B cell (primary cell): ENCODE data around the gene SCARB2. TPM values are rescaled to one million over a fixed set of nuclear protein-coding genes. Genes with fewer than 3 reads are reported as not detected.
A peak's percentile ranks its signal among the peaks of the same experiment; 100 is the strongest.

Experiments used
- ATAC-seq: fragments of 200-7000 bp; cut with Tn5 transposase; one replicate; pipeline ENCODE4 v1.10.0; 2021; ENCODE audit warnings: low read depth, mild to moderate bottlenecking, moderate number of reproducible peaks, moderate library complexity
- CTCF ChIA-PET: fragments of 350-600 bp; sonication (Branson Sonifier 250); formaldehyde crosslinking; loops from one replicate; lab custom pipeline; 2021; ENCODE audit warnings: antibody characterized with exemption, inconsistent platforms; lab: Charles Lee
- POLR2A ChIA-PET: fragments of 350-600 bp; sonication (Branson Sonifier 250); formaldehyde crosslinking; loops from one replicate; lab custom pipeline; 2021; ENCODE audit warnings: antibody characterized with exemption; lab: Charles Lee
- DNase-seq: peaks from one replicate; pipeline ENCODE4 v3.0.0; 2013
- H2AFZ ChIP-seq: 2 replicates; pipeline ENCODE4 v1.6.1; 2012; ENCODE audit warnings: mild to moderate bottlenecking, low read depth, low read length; ENCODE audit not compliant: insufficient read depth, poor library complexity, severe bottlenecking
- H3K27ac ChIP-seq, 2 donors: 1 replicate in 1 of 2; 2 replicates in 1 of 2; pipeline ENCODE4 v1.5.1; 2012 to 2013; ENCODE audit warnings: low read length in 2 of 2, mild to moderate bottlenecking in 2 of 2, moderate library complexity in 1 of 2
- H3K27me3 ChIP-seq, 4 experiments: fragments of 200-600 bp in 1 of 4; sonication (generic) in 1 of 4; replicated peaks in 1 of 4; 1 replicate in 2 of 4; 2 replicates in 2 of 4; pipeline versions ENCODE4 v1.6.1 to v1.7.0; 2013 to 2016; ENCODE audit warnings: low read length in 3 of 4, mild to moderate bottlenecking in 2 of 4, mixed read lengths in 1 of 4, moderate library complexity in 1 of 4; ENCODE audit not compliant: insufficient read depth in 4 of 4, control insufficient read depth in 3 of 4; ENCODE audit errors: control extremely low read depth in 1 of 4
- H3K36me3 ChIP-seq, 2 experiments: replicated peaks in 1 of 2; 1 replicate in 1 of 2; 2 replicates in 1 of 2; pipeline versions ENCODE4 v1.6.1 to v1.7.1; 2013; ENCODE audit warnings: low read length in 1 of 2; ENCODE audit not compliant: insufficient read depth in 2 of 2, control insufficient read depth in 1 of 2; ENCODE audit errors: control extremely low read depth in 1 of 2, extremely low read depth in 1 of 2
- H3K4me1 ChIP-seq, 2 donors: fragments of 200-600 bp in 1 of 2; sonication (generic) in 1 of 2; 1 replicate in 1 of 2; 2 replicates in 1 of 2; pipeline versions ENCODE4 v1.5.1 to v1.6.1; 2013 to 2017; ENCODE audit warnings: low read length in 2 of 2; ENCODE audit not compliant: control insufficient read depth in 2 of 2, insufficient read depth in 2 of 2
- H3K4me2 ChIP-seq: replicated peaks from 2 replicates; pipeline ENCODE3; 2012; ENCODE audit warnings: mild to moderate bottlenecking, low read depth, low read length; ENCODE audit not compliant: poor library complexity, severe bottlenecking
- H3K4me3 ChIP-seq, 5 experiments: fragments of 200-600 bp in 1 of 5; sonication (generic) in 1 of 5; 1 replicate in 3 of 5; 2 replicates in 2 of 5; pipeline versions ENCODE4 v1.5.1 to v1.7.0; 2011 to 2016; ENCODE audit warnings: low read length in 4 of 5, mild to moderate bottlenecking in 4 of 5, low read depth in 2 of 5, control low read depth in 1 of 5, moderate library complexity in 1 of 5; ENCODE audit not compliant: insufficient read depth in 1 of 5; ENCODE audit errors: control extremely low read depth in 1 of 5, extremely low read depth in 1 of 5
- H3K79me2 ChIP-seq: fragments of 200-600 bp; sonication (generic); one replicate; pipeline ENCODE4 v1.6.0; 2016; ENCODE audit warnings: low read length; ENCODE audit not compliant: control insufficient read depth, insufficient read depth
- H3K9ac ChIP-seq: fragments of 200-600 bp; sonication (generic); 2 replicates; pipeline ENCODE4 v1.6.1; 2017; ENCODE audit warnings: mild to moderate bottlenecking, low read length, moderate library complexity
- H3K9me3 ChIP-seq, 3 donors: one replicate each; pipeline versions ENCODE4 v1.6.1 to v1.7.1; 2013; ENCODE audit warnings: low read length in 2 of 3; ENCODE audit not compliant: control insufficient read depth in 2 of 3, insufficient read depth in 1 of 3; ENCODE audit errors: control extremely low read depth in 1 of 3
- H4K20me1 ChIP-seq: 2 replicates; pipeline ENCODE4 v1.6.0; 2012; ENCODE audit warnings: mild to moderate bottlenecking, low read length; ENCODE audit not compliant: insufficient read depth, control insufficient read depth, poor library complexity, severe bottlenecking
- H3K27ac Mint-ChIP-seq: one replicate; pipeline ENCODE4 v1.8.0; 2021; ENCODE audit warnings: mixed read lengths
- H3K27me3 Mint-ChIP-seq: one replicate; pipeline ENCODE4 v1.8.0; 2021; ENCODE audit warnings: mixed read lengths
- H3K4me1 Mint-ChIP-seq: one replicate; pipeline ENCODE4 v1.8.0; 2021; ENCODE audit warnings: mixed read lengths
- H3K4me3 Mint-ChIP-seq: one replicate; pipeline ENCODE4 v1.8.0; 2021; ENCODE audit warnings: mixed read lengths
- H3K9me3 Mint-ChIP-seq: one replicate; pipeline ENCODE4 v1.8.0; 2022; ENCODE audit warnings: mixed read lengths; ENCODE audit not compliant: insufficient read depth
- CTCF ChIP-seq: fragments of 200-600 bp; IDR thresholded peaks from one replicate; pipeline ENCODE4 v1.8.0; 2022; ENCODE audit warnings: antibody characterized with exemption, mild to moderate bottlenecking
- EZH2 ChIP-seq: IDR thresholded peaks from 2 replicates; pipeline ENCODE4 v1.6.1; 2012; ENCODE audit warnings: borderline replicate concordance, low read depth, mild to moderate bottlenecking, moderate library complexity, low read length; ENCODE audit not compliant: insufficient read depth, poor library complexity, severe bottlenecking
- WGBS: methylation state at CpG from one replicate; pipeline ENCODE4 v1.1.5; 2013; ENCODE audit warnings: missing lambda C conversion rate; ENCODE audit not compliant: insufficient coverage; 5-methylcytosine and 5-hydroxymethylcytosine counted together
- intact Hi-C: fragments of 100-400 bp; cut with micrococcal nuclease; formaldehyde crosslinking; loops from one replicate; pipeline ENCODE4 v1.10.0; 2022
- polyA plus RNA-seq: library from polyadenylated mRNA; depleted of rRNA; stranded (reverse); fragments of >200 nt; gene quantifications from 2 replicates; pipeline ENCODE4 v1.2.3, GENCODE V29; 2012
- total RNA-seq, 2 donors: library from RNA; stranded (reverse); fragments of 120-200 nt in 1 of 2; gene quantifications; 1 replicate in 1 of 2; 2 replicates in 1 of 2; pipeline versions ENCODE4 v1.2.3 to v1.2.4, GENCODE V29; 2013 to 2022

SCARB2 gene
- total and polyA plus RNA-seq, 2 donors (not counting 1 experiment from before 2014, with no cell fraction given), result 7.8 to 30.3 TPM

DNA sequence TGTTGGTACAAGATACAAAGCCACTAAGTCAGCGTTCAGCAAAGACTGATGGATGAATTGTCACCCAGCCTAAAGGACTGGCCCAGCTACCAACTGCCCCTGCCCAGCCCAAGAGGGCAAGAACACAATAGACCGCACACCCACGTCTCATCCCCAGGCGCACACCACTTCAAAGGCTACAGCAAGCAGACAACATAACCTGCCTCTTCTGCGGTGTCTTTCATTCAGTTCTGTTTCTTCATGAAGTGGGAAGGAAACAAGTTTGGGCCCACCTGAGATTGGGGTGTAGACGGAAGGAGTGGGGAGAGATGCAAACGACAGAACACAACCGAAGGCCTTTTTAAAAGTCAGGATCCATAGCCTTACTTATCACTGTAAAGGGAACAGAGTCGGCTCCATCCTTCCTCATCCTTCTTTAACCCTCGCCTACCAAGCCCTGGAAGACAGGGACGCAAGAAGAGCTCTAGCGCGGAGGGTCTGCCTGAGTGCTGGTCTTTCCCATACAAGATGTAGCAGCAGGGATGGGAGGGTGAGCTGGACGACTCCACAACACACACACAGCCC is 691 bp downstream of the SCARB2 start:
- Histone ChIP-seq H3K27me3 (no peaks in the 10 kb centered on the region), H4K20me1 (peaks cover 7% of the 10 kb centered on the region), H3K9ac (peak overlapping the region; percentile 87), H3K4me3 (peak overlapping the region; percentile 30 to 87 (median 67)), H3K79me2 (peaks cover 47% of the 10 kb centered on the region), H3K4me2 (peak overlapping the region; percentile 72), H3K27ac (peak overlapping the region; percentile 80 to 85), H3K4me1 (peaks cover 51 to 52% of the 10 kb centered on the region in 2 donors), H2AFZ (peak overlapping the region; percentile 81), H3K36me3 (no peaks in the 10 kb centered on the region), H3K9me3 (no peaks in the 10 kb centered on the region)
- POLR2A ChIA-PET, result interaction anchor here (1.1 to 1.4 kb wide), 2 partner anchors 13 to 64 kb away, joined by 4 to 5 read pairs; partner anchors contain the start of gene NUP54
- peak overlapping the region; percentile 89 for H3K4me3 Mint-ChIP-seq
- DNase-seq (no peak), ATAC-seq (no peak)
- CTCF ChIA-PET, result interaction anchor here (2.3 to 4.2 kb wide), 2 partner anchors 13 to 33 kb away, joined by 10 to 26 read pairs; no protein-coding TSS in a partner anchor
- no peak for TF ChIP-seq CTCF
- no peak for TF ChIP-seq EZH2
- WGBS, result 7% methylated on average over 6 of the region's 14 CpGs
- H3K9me3 Mint-ChIP-seq, result no peaks in the 10 kb centered on the region
- intact Hi-C loops, result loop anchor here (1.0 to 10.0 kb wide), 4 partner anchors 14 to 982 kb away; partner anchors contain the start of gene SDAD1
- H3K27me3 Mint-ChIP-seq, result no peaks in the 10 kb centered on the region
- H3K27ac Mint-ChIP-seq, result peak overlapping the region; percentile 88
- H3K4me1 Mint-ChIP-seq, result peaks cover 54% of the 10 kb centered on the region
